Activated CD8-positive, alpha-beta memory T cell treated with anti-CD3 and anti-CD28 coated beads for 48 hours (primary cell): ENCODE results near the gene COL9A3.

Source experiments
- DNase-seq, 3 experiments: peaks; one replicate each; pipeline ENCODE4 v3.0.0-alpha.2; 2020; ENCODE audit warnings: low read depth in 2 of 3, low spot score in 2 of 3

The COL9A3 gene

GRCh38 chr20:62796699-62797491 is 20.0 kb upstream of the COL9A3 start:
- no peak for DNase-seq

DNA sequence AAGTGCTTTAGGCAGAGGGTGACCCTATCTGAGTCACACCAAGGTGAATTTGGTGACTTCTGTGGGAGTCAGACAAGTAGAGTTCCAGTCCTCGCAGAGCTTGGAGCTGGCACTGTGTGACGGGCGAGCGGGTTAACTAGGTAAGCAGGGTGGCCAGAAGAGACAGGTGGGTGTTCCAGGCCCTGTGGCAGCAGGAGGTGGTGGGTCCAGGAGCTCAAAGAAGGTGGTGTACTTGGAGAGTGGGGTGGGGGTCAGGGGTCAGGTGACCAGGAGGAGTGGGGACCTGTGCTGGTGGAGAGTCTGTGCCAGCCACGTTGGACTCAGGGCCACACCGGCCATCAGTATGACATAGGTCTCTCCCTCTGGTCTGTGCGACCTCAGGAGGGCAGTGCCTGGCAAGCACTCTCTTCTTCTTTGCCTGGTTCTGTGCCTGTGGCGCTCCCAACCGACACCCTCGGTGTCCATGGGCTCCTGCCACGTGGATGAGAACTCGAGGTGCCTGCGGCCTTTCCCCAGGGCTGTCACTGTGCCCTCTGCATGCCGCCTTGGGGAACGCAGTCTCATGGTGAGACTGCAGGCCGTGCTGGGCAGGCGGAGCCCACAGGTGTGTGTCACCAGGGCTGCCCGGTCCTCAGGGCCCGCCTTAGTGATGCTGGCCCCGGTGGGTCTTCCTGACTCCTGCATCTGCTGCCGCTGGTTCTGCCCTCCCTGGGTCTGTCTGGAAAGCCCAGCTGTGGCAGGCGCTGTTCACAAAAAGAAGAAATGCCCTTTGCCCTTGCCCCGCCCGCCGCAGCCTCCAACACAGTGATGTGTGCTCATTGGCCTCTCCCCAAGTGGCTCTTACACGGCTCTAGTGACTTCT is 18.9 kb upstream of the COL9A3 start:
- DNase-seq: no peak

- no peak for DNase-seq
These were observed 17.8 kb upstream of the COL9A3 start for GRCh38 chr20:62799036-62799435.

DNA sequence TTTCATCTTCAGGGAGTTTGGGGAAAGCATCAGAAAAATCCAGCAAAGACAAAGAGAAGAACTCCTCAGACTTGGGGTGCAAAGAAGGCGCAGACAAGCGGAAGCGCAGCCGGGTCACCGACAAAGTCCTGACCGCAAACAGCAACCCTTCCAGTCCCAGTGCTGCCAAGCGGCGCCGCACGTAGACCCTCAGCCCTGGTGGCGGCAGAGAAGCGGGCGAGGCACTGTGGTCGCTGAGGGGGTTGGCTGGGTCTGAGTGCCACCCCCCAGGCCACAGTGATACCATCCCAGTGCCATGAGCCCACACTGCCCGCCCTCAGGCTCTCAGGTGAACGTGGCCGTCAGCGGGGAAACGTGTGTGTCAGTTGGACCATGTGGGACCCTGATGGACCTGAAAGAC is 17.4 kb upstream of the COL9A3 start:
- DNase-seq: no peak

GRCh38 chr20:62799873-62800272 is 17.0 kb upstream of the COL9A3 start:
- no peak for DNase-seq

DNA sequence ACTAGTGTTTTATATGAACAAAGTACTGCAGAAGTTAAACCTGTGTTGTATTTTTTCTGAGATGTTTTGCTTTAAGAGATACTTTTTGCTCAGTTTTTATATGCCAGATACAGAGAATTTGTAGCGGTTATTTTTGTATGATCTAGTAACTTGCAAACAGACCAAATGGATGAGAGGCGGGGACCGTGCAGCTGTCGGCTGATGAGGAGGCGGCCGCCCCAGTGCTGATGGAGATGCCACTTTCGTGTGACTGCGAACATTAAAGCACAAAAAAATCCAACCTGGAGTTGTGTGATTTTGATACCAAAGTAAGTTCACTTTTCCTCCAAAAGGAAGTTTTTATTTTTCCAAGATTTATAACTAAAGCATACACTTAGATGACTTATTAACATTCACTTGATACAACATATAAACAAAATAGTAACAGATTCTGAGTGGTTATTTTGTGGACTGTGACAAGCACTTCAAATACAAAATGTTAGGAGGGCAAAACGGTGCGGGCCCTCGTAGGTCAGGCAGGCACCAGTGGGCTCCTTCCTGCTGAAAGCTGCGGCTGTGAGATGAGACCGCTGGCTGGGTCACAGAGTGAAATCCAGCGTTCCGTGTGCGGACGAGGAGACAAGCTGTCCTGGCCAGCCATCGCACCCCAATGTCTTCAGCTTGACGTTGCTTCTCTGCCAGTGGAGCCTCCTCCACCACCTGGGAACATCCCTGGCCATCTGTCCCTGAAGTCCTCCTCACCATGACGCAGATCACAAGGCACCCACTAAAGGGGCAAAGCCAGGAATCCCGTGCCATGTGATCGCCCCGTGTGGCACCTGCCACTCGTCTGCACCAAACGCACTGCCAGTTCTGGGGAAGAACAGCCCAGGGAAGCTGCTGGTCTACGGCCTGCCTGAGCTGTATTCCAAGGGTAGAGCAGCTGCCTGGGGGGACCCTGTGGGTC is 16.3 kb upstream of the COL9A3 start:
- DNase-seq: no peak

DNA sequence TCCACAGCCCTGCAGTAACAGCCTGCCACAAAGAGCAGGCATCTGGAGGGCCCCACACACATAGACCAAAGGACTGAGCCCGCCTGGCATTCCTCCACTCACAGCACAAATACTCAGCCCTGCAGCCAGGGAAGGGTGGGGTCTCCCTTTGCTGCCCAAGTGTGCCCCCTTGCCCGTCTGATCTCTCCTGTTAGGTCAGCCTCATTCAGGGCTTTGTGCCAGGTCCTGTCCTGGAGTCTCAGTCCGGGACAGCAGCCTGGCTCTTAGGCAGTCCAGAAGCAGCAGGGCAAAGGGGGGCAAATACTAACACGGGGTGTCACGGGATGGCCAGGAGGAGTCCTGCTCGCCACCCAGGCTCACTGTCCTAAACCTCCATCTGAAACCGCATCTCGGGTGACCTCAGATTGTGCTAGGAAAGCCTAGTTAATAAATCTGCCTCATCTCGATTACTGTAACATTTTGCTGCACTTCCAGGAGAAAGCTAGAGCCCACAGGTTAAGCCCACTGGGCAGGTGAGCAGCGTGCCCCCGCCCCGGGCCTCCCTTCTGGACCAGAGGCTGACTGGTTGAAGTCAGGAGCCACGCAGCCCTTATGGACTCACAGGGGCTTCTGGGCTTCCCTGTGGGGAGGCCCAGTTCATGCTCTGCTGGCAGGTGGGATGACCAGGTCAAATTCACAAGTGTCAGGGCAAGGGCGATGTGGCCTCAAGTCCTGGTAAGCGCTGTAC is 15.4 kb upstream of the COL9A3 start:
- DNase-seq: no peak

DNA sequence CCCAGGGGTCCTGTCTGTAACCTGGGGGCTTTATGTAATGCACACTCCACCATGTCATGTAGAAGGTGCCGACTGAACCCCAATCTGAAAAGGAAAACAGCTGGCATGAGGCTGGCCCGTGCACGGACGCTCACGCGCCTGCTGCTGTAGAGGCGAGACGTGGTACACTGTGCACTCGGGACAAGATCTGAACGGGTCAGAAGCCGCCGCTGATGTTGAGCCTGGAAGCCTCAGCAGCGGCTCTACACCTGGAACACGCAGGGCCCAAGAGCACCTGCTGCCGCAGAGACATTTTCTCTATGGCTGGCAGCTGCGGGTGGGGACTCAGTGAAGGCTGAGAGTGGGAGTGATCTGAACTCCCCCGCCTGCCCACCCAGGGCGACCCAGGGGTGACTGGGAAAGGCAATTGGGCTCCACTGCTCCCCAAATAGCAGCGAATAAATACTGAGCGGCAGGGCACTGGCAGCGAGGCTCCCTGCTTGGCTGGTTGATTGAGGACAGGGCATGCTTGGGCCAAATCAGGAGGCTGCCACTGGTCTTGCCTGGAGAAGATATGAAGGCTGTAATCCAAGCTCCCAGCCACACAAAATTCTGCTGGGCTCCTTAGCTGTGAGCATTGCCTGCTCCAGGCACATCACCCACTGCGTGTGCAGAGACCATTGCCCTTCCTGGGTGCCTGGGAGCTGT is 14.7 kb upstream of the COL9A3 start:
- no peak for DNase-seq

DNA sequence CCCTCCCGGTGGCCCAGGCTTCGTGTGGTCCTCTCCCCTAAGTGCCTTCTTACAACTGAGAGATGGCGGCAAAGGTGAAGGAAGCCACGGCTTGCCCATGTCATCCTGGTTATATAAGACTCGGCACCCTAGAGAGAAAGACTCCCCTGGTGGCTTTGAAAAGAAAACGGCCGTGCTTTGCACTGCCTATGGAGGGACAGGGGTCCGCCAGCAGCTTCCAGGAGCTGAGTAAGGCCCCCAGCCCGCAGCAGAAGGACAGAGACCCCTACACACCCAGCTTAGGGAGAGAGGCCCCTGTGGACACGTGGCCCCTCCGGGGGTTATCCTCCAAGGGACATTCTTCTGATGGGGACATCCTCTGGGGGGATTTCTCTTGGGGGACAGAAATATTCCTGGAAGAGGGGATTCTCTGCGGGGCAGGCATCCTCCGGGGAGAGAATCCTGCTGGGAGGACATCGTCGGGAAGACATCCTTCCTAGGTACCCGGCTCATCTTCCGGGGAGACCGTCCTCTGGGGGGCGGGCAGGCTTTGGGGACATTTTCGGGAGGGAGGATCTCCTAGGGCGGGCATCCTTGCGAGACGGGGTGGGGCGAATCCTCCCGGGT is 12.7 kb upstream of the COL9A3 start:
- DNase-seq: peak in 1 of 3 experiments; percentile 16

- peak in 1 of 3 experiments; percentile 49 for DNase-seq
These were observed 12.2 kb upstream of the COL9A3 start, which contains the start of gene OGFR for GRCh38 chr20:62804627-62805154. Gene OGFR (plus strand): TSS chr20:62804835. CDS start chr20:62804860, 25 bp downstream.

DNA sequence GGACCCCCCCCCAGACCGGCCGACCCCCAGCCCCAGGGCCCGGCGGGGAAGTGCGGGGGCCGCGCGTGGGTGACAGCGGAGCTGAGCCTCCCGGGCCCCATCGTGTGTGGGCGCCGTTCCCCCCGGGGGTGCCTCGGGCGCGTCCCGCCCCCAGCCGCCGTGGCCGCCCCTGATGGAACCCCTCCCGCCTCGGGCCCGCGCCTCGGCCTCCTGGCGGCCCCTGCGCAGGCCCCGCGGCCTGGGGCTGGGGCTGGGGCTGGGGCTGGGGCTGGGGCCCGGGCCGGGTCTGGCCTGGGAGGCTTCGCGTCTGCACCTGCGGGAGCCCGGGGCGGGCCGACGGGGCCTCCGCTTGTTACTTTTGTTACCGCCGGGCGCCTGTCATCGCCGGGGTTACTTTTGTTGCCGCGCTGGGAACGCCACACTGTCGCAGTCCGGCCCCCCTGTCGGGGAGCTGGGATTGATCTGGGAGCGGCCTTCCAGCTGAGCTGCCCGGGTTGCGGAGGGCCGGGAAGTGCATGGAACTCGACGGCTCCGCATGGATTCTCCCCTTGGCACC is 11.6 kb upstream of the COL9A3 start:
- no peak for DNase-seq

- DNase-seq: no peak
These were observed 11.0 kb upstream of the COL9A3 start for GRCh38 chr20:62805711-62806382.

DNA sequence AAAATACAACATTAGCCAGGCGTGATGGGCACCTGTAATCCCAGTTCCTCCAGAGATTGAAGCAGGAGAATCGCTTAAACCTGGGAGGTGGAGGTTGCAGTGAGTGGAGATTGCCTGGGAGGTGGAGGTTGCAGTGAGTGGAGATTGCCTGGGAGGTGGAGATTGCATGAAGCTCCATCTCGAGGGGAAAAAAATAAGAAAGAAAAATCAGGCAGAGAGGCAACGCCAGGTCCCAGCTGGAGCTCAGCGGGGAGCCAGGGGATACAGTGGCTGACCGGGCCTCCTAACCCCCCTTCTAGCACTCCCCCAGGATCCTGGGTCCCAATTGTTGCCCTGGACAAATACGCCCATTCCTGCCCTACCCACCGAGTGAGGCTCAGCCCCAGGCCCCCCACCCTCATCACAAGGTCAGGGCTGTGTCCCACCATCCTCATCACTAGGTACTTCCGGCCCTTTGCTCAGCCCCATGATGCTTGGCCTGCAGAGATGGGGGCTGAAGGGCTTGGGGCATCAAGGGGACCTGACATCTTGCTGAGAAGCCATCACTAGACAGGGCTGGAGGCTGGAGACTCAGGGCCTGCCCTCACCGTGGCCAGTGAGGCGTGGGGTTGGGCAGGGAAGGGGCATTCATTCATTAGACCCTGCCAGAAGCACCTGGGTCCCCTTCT is 10.3 kb upstream of the COL9A3 start:
- DNase-seq: no peak

DNA sequence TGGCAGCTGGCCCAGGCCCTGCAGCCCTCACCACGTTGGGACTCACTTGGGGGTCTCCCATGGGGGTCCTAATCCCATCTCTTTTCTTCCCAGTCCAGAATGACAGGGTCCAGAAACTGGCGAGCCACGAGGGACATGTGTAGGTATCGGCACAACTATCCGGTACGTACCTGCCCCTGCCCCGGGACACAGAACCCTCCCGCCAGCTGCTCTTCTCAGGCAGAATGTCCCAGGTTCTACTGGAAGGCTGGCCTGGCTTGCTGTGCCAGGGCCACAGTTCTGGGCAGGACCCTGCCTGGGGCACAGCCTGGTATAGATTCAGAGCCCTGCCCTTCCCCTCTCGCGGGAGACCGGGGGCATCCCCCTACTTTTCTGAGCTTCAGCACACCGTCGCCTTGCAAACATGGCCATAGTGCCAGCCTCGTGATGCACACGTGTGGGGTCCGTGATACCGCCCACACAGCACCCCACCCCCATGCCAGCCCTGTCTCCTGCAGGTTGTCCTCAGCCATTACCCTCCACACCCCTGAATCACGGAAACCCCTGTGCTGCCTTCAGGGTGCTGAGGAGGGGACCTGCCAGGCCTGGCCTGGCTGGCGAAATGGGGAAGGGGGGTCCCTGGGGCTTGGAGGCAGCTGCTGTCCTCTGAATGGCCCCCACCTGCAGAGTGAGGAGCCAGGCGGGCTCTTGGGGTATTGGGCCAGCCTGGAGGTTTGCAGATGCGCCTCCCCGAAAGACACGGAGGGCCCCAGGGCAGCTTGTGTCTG is 9.2 kb upstream of the COL9A3 start:
- no peak for DNase-seq

- DNase-seq: peak in 2 of 3 experiments; percentile 48 to 71
These were observed 8.5 kb upstream of the COL9A3 start for GRCh38 chr20:62808211-62808865.
